SK-N-SH (cell line): ENCODE measurements around the gene SMPDL3B.

Experiments
- EP300 ChIP-seq, 2 experiments: IDR thresholded peaks; 2 replicates each; pipeline versions ENCODE4 v1.4.0 to v1.6.1; 2012; ENCODE audit warnings: borderline replicate concordance in 1 of 2, low read depth in 1 of 2, low read length in 1 of 2
- EZH2phosphoT487 ChIP-seq: fragments of 200-600 bp; sonication (generic); IDR thresholded peaks from 2 replicates; pipeline ENCODE4 v1.6.1; 2017; ENCODE audit warnings: low read depth, mixed run types, mild to moderate bottlenecking, antibody characterized with exemption, moderate library complexity, borderline replicate concordance
- FOSL2 ChIP-seq: IDR thresholded peaks from 2 replicates; pipeline ENCODE4 v1.4.0; 2012; ENCODE audit warnings: low read depth, mild to moderate bottlenecking, moderate library complexity, borderline replicate concordance
- FOXM1 ChIP-seq: IDR thresholded peaks from 2 replicates; pipeline ENCODE4 v1.4.0; 2012; ENCODE audit warnings: low read depth, mild to moderate bottlenecking
- MXI1 ChIP-seq: IDR thresholded peaks from 2 replicates; pipeline ENCODE4 v1.6.1; 2012; ENCODE audit warnings: mild to moderate bottlenecking, low read depth, low read length, improper control_type of control experiment
- PBX3 ChIP-seq: IDR thresholded peaks from 2 replicates; pipeline ENCODE4; 2012
- POLR2AphosphoS5 ChIP-seq: IDR thresholded peaks from 2 replicates; pipeline ENCODE4 v1.6.1; 2012; ENCODE audit warnings: low read depth, low read length
- RXRA ChIP-seq: IDR thresholded peaks from 2 replicates; pipeline ENCODE4 v1.4.0; 2012; ENCODE audit warnings: low read depth, mild to moderate bottlenecking, borderline replicate concordance
- TAF1 ChIP-seq: IDR thresholded peaks from 2 replicates; pipeline ENCODE4 v1.6.1; 2012; ENCODE audit warnings: low read depth, mild to moderate bottlenecking, low read length, moderate library complexity, borderline replicate concordance
- YY1 ChIP-seq: IDR thresholded peaks from 2 replicates; pipeline ENCODE4 v1.4.0; 2012; ENCODE audit warnings: low read depth, mild to moderate bottlenecking
- TF ChIP-seq, protein P1 (sequence below): fragments of 200-600 bp; sonication (generic); IDR thresholded peaks from 2 replicates; pipeline ENCODE4 v1.6.1; 2017; ENCODE audit warnings: antibody characterized with exemption, mild to moderate bottlenecking, moderate library complexity
- TF ChIP-seq, protein P2 (sequence below): fragments of 150-350 bp; IDR thresholded peaks from 2 replicates; pipeline ENCODE4 v1.6.1; 2017; ENCODE audit warnings: antibody characterized with exemption, low read length, low read depth, borderline replicate concordance

DNA sequence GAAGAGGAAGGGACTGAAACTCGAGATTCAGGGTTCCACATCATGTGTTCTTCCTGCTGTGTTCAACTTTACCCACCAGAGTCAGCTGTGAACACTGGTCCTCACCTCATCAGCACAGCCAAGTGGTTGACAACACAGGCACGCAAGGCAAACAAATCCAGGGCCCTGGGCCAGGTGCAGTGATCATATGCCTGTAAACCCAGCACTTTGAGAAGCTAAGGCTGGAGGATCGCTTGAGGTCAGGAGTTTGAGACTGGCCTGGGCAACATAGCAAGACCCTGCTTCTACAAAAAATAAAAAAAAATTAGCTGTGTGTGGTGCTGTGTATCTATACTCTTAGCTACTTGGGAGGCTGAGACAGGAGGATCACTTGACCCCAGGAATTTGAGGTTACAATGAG is 16.6 kb downstream of the SMPDL3B start:
- TF ChIP-seq, protein P1, sequence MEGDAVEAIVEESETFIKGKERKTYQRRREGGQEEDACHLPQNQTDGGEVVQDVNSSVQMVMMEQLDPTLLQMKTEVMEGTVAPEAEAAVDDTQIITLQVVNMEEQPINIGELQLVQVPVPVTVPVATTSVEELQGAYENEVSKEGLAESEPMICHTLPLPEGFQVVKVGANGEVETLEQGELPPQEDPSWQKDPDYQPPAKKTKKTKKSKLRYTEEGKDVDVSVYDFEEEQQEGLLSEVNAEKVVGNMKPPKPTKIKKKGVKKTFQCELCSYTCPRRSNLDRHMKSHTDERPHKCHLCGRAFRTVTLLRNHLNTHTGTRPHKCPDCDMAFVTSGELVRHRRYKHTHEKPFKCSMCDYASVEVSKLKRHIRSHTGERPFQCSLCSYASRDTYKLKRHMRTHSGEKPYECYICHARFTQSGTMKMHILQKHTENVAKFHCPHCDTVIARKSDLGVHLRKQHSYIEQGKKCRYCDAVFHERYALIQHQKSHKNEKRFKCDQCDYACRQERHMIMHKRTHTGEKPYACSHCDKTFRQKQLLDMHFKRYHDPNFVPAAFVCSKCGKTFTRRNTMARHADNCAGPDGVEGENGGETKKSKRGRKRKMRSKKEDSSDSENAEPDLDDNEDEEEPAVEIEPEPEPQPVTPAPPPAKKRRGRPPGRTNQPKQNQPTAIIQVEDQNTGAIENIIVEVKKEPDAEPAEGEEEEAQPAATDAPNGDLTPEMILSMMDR = no peak
- TF ChIP-seq PBX3 (no peak), EP300 (IDR thresholded peaks at IDR 0.05; ENCODE audit: borderline replicate concordance in 1 of 2, low read depth in 1 of 2, low read length in 1 of 2) (no peak), TAF1 (no peak), POLR2AphosphoS5 (no peak), FOXM1 (no peak), EZH2phosphoT487 (no peak), YY1 (no peak), MXI1 (no peak), RXRA (no peak), FOSL2 (no peak)
- TF ChIP-seq, protein P2, sequence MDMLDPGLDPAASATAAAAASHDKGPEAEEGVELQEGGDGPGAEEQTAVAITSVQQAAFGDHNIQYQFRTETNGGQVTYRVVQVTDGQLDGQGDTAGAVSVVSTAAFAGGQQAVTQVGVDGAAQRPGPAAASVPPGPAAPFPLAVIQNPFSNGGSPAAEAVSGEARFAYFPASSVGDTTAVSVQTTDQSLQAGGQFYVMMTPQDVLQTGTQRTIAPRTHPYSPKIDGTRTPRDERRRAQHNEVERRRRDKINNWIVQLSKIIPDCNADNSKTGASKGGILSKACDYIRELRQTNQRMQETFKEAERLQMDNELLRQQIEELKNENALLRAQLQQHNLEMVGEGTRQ = no peak
